ENCODE data around the gene XYLT1.

The XYLT1 gene

DNA sequence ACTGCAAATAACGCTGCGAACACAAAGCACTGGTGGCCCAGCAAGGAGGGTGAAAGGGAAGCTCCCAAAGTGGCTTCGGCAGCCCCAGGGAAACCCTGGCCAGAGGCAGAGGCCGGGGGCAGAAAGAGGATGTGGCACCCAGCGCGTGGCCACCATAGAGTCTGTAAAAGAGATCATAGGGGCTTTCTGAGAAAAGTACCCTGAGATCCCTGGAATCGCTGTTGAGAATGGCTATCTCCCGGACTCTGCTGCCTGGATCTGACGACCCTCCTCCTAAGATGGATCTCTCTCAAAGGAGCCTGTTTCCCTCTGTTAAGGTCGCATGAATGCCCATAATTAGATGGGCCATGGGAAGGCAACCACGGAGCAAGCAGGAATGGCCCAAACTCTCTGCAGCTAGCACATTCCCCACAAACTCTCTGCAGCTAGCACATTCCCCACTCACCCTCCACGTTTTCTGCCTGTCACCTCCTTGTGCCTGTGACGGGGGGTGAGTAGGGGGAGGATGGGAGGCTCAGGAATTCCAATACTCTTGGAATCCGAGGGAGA lies 364.4 kb downstream of the XYLT1 start (continued):
- TF ChIP-seq, protein P1, sequence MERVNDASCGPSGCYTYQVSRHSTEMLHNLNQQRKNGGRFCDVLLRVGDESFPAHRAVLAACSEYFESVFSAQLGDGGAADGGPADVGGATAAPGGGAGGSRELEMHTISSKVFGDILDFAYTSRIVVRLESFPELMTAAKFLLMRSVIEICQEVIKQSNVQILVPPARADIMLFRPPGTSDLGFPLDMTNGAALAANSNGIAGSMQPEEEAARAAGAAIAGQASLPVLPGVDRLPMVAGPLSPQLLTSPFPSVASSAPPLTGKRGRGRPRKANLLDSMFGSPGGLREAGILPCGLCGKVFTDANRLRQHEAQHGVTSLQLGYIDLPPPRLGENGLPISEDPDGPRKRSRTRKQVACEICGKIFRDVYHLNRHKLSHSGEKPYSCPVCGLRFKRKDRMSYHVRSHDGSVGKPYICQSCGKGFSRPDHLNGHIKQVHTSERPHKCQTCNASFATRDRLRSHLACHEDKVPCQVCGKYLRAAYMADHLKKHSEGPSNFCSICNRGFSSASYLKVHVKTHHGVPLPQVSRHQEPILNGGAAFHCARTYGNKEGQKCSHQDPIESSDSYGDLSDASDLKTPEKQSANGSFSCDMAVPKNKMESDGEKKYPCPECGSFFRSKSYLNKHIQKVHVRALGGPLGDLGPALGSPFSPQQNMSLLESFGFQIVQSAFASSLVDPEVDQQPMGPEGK (CRISPR knock-in tag; IDR thresholded peaks at IDR 0.05; ENCODE audit: borderline replicate concordance): no peak
- no peak for TF ChIP-seq ARNTL (CRISPR knock-in tag; IDR thresholded peaks at IDR 0.05; ENCODE audit: borderline replicate concordance, low read depth)

- TF ChIP-seq ISL1 (CRISPR knock-in tag; IDR thresholded peaks at IDR 0.05): no peak
- no peak for TF ChIP-seq RARB (CRISPR knock-in tag; IDR thresholded peaks at IDR 0.05)
- no peak for TF ChIP-seq PPARA (CRISPR knock-in tag; IDR thresholded peaks at IDR 0.05; ENCODE audit: borderline replicate concordance)
- no peak for TF ChIP-seq TSHZ2 (CRISPR knock-in tag; IDR thresholded peaks at IDR 0.05)
- TF ChIP-seq GLIS3 (CRISPR knock-in tag; IDR thresholded peaks at IDR 0.05): no peak
- no peak for TF ChIP-seq BACH2 (CRISPR knock-in tag; IDR thresholded peaks at IDR 0.05; ENCODE audit: borderline replicate concordance)
- TF ChIP-seq ZNF8 (CRISPR knock-in tag; IDR thresholded peaks at IDR 0.05): no peak
- TF ChIP-seq CREB5 (CRISPR knock-in tag; IDR thresholded peaks at IDR 0.05; ENCODE audit: low read depth): no peak
- TF ChIP-seq ZC3H10 (CRISPR knock-in tag; IDR thresholded peaks at IDR 0.05): no peak
- TF ChIP-seq ZFP3 (CRISPR knock-in tag; IDR thresholded peaks at IDR 0.05): no peak
- no peak for TF ChIP-seq TOX (CRISPR knock-in tag; IDR thresholded peaks at IDR 0.05; ENCODE audit: borderline replicate concordance)
- TF ChIP-seq ZFP30 (CRISPR knock-in tag; IDR thresholded peaks at IDR 0.05): no peak
- no peak for TF ChIP-seq ESRRG (CRISPR knock-in tag; IDR thresholded peaks at IDR 0.05)
- TF ChIP-seq OSR1 (CRISPR knock-in tag; IDR thresholded peaks at IDR 0.05): no peak
- TF ChIP-seq ZNF565 (CRISPR knock-in tag; conservative IDR thresholded peaks at IDR 0.05; ENCODE audit: low read depth): no peak
- TF ChIP-seq TCF4 (CRISPR knock-in tag; IDR thresholded peaks at IDR 0.05; ENCODE audit: borderline replicate concordance): no peak
- no peak for TF ChIP-seq SNAI2 (CRISPR knock-in tag; IDR thresholded peaks at IDR 0.05)
- TF ChIP-seq CSRNP3 (CRISPR knock-in tag; IDR thresholded peaks at IDR 0.05): no peak
- no peak for ATAC-seq
Observed at GRCh38 chr16:17105239-17105797, 365.4 kb downstream of the XYLT1 start.

DNA sequence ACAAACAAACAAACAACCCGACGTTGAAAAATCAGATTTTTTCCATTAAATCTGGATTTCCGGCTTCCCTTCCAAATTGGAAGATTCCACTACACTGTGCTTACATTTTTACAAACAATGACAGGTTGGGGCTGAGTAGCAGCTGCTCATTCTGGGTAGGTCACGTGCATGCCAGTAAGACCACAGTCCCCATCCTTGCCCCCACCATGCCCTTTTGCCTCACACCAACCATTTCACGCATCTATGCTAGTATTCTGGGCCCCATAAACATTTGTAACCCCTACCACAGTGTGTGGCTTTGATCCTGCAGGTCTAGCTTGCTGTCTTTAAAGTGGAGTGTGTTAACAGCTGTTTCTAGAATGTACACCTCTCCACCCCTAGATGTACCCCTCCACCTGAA lies 366.1 kb downstream of the XYLT1 start:
- ATAC-seq: no peak
- TF ChIP-seq BACH2 (CRISPR knock-in tag; IDR thresholded peaks at IDR 0.05; ENCODE audit: borderline replicate concordance) (no peak), CSDC2 (CRISPR knock-in tag; IDR thresholded peaks at IDR 0.05) (no peak), CSRNP3 (CRISPR knock-in tag; IDR thresholded peaks at IDR 0.05) (no peak), TCF4 (CRISPR knock-in tag; IDR thresholded peaks at IDR 0.05; ENCODE audit: borderline replicate concordance) (no peak), ZNF70 (CRISPR knock-in tag; IDR thresholded peaks at IDR 0.05) (no peak), ZNF8 (CRISPR knock-in tag; IDR thresholded peaks at IDR 0.05) (no peak), SNAI2 (CRISPR knock-in tag; IDR thresholded peaks at IDR 0.05) (no peak), TOX (CRISPR knock-in tag; IDR thresholded peaks at IDR 0.05; ENCODE audit: borderline replicate concordance) (no peak), ZC3H10 (CRISPR knock-in tag; IDR thresholded peaks at IDR 0.05) (no peak), ZFP30 (CRISPR knock-in tag; IDR thresholded peaks at IDR 0.05) (no peak), ARNTL (CRISPR knock-in tag; IDR thresholded peaks at IDR 0.05; ENCODE audit: borderline replicate concordance, low read depth) (no peak), ISL1 (CRISPR knock-in tag; IDR thresholded peaks at IDR 0.05) (no peak), ZFP3 (CRISPR knock-in tag; IDR thresholded peaks at IDR 0.05) (no peak), ESRRG (CRISPR knock-in tag; IDR thresholded peaks at IDR 0.05) (no peak), OSR1 (CRISPR knock-in tag; IDR thresholded peaks at IDR 0.05) (no peak)
- TF ChIP-seq, protein P1 (CRISPR knock-in tag; IDR thresholded peaks at IDR 0.05; ENCODE audit: borderline replicate concordance): no peak
- TF ChIP-seq, protein P2, sequence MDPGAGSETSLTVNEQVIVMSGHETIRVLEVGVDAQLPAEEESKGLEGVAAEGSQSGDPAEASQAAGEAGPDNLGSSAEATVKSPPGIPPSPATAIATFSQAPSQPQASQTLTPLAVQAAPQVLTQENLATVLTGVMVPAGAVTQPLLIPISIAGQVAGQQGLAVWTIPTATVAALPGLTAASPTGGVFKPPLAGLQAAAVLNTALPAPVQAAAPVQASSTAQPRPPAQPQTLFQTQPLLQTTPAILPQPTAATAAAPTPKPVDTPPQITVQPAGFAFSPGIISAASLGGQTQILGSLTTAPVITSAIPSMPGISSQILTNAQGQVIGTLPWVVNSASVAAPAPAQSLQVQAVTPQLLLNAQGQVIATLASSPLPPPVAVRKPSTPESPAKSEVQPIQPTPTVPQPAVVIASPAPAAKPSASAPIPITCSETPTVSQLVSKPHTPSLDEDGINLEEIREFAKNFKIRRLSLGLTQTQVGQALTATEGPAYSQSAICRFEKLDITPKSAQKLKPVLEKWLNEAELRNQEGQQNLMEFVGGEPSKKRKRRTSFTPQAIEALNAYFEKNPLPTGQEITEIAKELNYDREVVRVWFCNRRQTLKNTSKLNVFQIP (CRISPR knock-in tag; IDR thresholded peaks at IDR 0.05; ENCODE audit: borderline replicate concordance, low read depth): no peak
